ENCODE results near the gene GPR137B. TPM values are rescaled to one million over a fixed set of nuclear protein-coding genes. Genes with fewer than 3 reads are reported as not detected.
A peak's percentile ranks its signal among the peaks of the same experiment; 100 is the strongest.

The GPR137B gene
- total and polyA plus RNA-seq, 9 of the 15 experiments (the other 6 are each of a cell fraction or from before 2014, with no cell fraction given): 0.04 to 1.0 (median 0.62) TPM

- TF ChIP-seq ZMIZ1 (IDR thresholded peaks at IDR 0.05; ENCODE audit: low read depth in 2 of 2, low read length in 2 of 2) (no peak), ZNF740 (CRISPR knock-in tag; IDR thresholded peaks at IDR 0.05) (no peak), ZNF740 (tag; IDR thresholded peaks at IDR 0.05) (no peak), LEF1 (IDR thresholded peaks at IDR 0.05) (no peak), SOX6 (IDR thresholded peaks at IDR 0.05) (no peak), ETV1 (tag; conservative IDR thresholded peaks at IDR 0.05; ENCODE audit: low read depth) (0 out of 2 replicates have a peak, but pooled peaks have one; percentile 13)
These were observed 66.8 kb downstream of the GPR137B start (continued) for GRCh38 chr1:236209185-236209584.

- in situ Hi-C loops (cut with MboI): no loop called here
- ATAC-seq (no peak), DNase-seq (ENCODE audit: extremely low read depth in 1 of 4, low spot score in 3 of 4) (no peak), FAIRE-seq (no peak)
- ChIA-PET POLR2A (no interaction called here), CTCF (ENCODE audit: low intra/inter-chr PET ratio) (no interaction called here)
- intact Hi-C loops (cut with micrococcal nuclease): no loop called here
- TF ChIP-seq MAFG (tag; conservative IDR thresholded peaks at IDR 0.05) (0 out of 2 replicates have a peak, but pooled peaks have one; percentile 5), ZNF316 (IDR thresholded peaks at IDR 0.05) (peak; percentile 76), ZNF511 (CRISPR knock-in tag; IDR thresholded peaks at IDR 0.05) (no peak), C11orf30 (IDR thresholded peaks at IDR 0.05; ENCODE audit: low read depth) (peak; percentile 63; the same call in 1 of the 2 replicates)
- Histone ChIP-seq H3K9me1 (ENCODE audit: control insufficient read depth, insufficient read depth, low read length) (no peaks in the 10 kb centered on the region), H3K4me1 (replicated peaks in 1 of 2; ENCODE audit: control insufficient read depth in 2 of 2, insufficient read depth in 2 of 2, low read length in 2 of 2) (peaks cover 0 to 10% of the 10 kb centered on the region in 2 experiments; a peak in 3 of 5 replicates), H3K4me2 (ENCODE audit: insufficient read depth, low read length) (no peak overlapping the region), H3K9me3 (replicated peaks; ENCODE audit: control insufficient read depth, insufficient read depth, low read depth, low read length) (no peaks in the 10 kb centered on the region), H3K79me2 (ENCODE audit: control insufficient read depth, insufficient read depth, low read length) (no peaks in the 10 kb centered on the region), H3K36me3 (ENCODE audit: control insufficient read depth, insufficient read depth, low read length) (no peaks in the 10 kb centered on the region), H2AFZ (ENCODE audit: low read depth, low read length) (no peak overlapping the region), H3K27ac (ENCODE audit: extremely low read depth, low read depth, low read length) (no peak overlapping the region), H3K4me3 (no peak overlapping the region), H3K27me3 (ENCODE audit: control insufficient read depth in 2 of 2, insufficient read depth in 2 of 2, low read length in 2 of 2) (no peaks in the 10 kb centered on the region), H3K9ac (ENCODE audit: insufficient read depth in 1 of 2, low read depth in 2 of 2, low read length in 2 of 2) (no peak overlapping the region), H4K20me1 (replicated peaks; ENCODE audit: control insufficient read depth, insufficient read depth, low read length) (no peaks in the 10 kb centered on the region)
- no TSS peak for BruUV-seq (replicated peaks)
These were observed 67.4 kb downstream of the GPR137B start for GRCh38 chr1:236209713-236210112.

All from K562 (cell line).